GM20000 (cell line): ENCODE measurements around the gene C3AR1.
"Not testable (repeated sequence)": the region's sequence is repeated elsewhere in the genome, so short reads cannot be mapped to it uniquely, and the experiment has no call there.

ENCODE experiments used
- DNase-seq: peaks from one replicate; pipeline ENCODE4 v3.0.0; 2012; ENCODE audit warnings: low spot score
- TF ChIP-seq, protein P1 (sequence below): IDR thresholded peaks from 2 replicates; pipeline ENCODE4 v1.5.1; 2012; ENCODE audit warnings: mild to moderate bottlenecking, control low read depth; ENCODE audit errors: extremely low read depth, missing control alignments

C3AR1 gene

GRCh38 chr12:8077207-8077606, 11.0 kb upstream of the C3AR1 start:
- DNase-seq: no peak
- TF ChIP-seq, protein P1, sequence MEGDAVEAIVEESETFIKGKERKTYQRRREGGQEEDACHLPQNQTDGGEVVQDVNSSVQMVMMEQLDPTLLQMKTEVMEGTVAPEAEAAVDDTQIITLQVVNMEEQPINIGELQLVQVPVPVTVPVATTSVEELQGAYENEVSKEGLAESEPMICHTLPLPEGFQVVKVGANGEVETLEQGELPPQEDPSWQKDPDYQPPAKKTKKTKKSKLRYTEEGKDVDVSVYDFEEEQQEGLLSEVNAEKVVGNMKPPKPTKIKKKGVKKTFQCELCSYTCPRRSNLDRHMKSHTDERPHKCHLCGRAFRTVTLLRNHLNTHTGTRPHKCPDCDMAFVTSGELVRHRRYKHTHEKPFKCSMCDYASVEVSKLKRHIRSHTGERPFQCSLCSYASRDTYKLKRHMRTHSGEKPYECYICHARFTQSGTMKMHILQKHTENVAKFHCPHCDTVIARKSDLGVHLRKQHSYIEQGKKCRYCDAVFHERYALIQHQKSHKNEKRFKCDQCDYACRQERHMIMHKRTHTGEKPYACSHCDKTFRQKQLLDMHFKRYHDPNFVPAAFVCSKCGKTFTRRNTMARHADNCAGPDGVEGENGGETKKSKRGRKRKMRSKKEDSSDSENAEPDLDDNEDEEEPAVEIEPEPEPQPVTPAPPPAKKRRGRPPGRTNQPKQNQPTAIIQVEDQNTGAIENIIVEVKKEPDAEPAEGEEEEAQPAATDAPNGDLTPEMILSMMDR: no peak

- TF ChIP-seq, protein P1: no peak
- DNase-seq: no peak
These were observed 10.2 kb upstream of the C3AR1 start for GRCh38 chr12:8076366-8076765.

DNA sequence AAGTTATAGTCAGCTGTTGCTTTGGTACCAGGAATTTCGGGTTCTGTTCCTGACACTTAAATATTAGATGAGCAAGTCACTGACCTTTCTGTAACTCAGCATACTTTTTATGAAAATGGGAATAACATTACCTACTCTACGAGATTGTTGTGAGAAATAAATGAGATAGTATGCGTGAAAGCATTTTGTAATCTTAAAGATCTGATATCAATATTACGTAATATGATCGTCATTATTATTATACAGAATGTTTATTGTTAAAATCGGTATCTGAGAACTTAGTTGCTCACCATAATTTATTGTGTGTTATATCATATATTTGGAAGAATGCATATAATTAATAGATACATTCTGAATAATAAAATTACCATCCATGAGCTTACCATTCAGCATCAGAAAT, 9.8 kb upstream of the C3AR1 start:
- DNase-seq: no peak
- TF ChIP-seq, protein P1: no peak

GRCh38 chr12:8071820-8072219, 5.7 kb upstream of the C3AR1 start:
- not testable (repeated sequence) for DNase-seq

DNA sequence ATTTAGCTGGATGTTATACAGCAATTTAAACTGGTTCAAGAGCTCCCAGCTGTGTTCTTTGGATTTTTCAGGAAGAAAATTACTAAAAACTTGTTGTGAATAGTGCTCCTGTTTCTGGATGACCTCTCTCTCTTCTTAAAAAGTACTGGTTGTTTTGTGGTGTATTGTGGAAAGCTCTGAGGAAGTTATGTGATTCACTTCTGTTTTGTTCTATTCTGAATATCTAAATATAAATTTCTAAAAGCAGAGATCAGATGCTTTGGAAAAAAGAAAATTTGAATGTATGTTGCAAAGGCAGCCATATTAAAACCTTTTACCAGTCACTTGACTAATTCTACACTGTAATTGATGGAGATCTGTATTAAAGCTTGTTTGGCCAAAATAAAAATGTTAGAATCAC, 3.4 kb upstream of the C3AR1 start:
- no peak for DNase-seq
- TF ChIP-seq, protein P1: no peak

GRCh38 chr12:8064131-8064530, 2.0 kb downstream of the C3AR1 start:
- DNase-seq: no peak
- TF ChIP-seq, protein P1: no peak

DNA sequence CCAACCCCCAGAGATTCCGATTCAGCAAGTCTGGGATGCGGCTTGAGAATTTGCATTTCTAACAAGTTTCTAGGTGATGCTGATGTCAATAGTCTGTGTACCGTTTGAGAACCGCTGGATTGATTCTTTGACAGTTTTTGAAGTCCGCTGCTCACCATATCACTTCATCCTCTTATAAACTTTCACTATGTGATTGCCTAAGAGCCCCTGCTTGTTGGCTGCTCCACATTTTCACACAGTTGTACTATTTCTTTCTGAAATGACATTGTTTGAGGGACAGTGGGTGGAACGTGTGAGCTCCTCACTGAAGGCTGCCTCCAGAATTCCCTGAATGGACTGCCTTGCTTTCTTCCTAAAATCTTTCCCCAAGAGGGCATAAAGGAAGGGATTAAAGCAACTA, 7.7 kb downstream of the C3AR1 start:
- DNase-seq: no peak
- TF ChIP-seq, protein P1: no peak

GRCh38 chr12:8057839-8058238, 8.3 kb downstream of the C3AR1 start:
- TF ChIP-seq, protein P1: no peak
- DNase-seq: no peak
